Muscle layer of colon (tissue), 2 donors: ENCODE results near the gene PRAMEF11.
"Not testable (repeated sequence)": the region's sequence is repeated elsewhere in the genome, so short reads cannot be mapped to it uniquely, and the experiment has no call there.

Source experiments
- H3K27ac ChIP-seq: one replicate; pipeline ENCODE4 v1.7.0; 2013; ENCODE audit warnings: low read depth, mild to moderate bottlenecking, low read length, moderate library complexity
- H3K27me3 ChIP-seq, 2 donors: one replicate each; pipeline ENCODE4 v1.7.0; 2013; ENCODE audit warnings: low read length in 2 of 2, mild to moderate bottlenecking in 2 of 2; ENCODE audit not compliant: insufficient read depth in 2 of 2, control insufficient read depth in 1 of 2
- H3K36me3 ChIP-seq: one replicate; pipeline ENCODE4 v1.7.0; 2013; ENCODE audit warnings: mild to moderate bottlenecking, low read length; ENCODE audit not compliant: insufficient read depth
- H3K4me1 ChIP-seq: one replicate; pipeline ENCODE4 v1.7.0; 2013; ENCODE audit warnings: mild to moderate bottlenecking, low read length; ENCODE audit not compliant: insufficient read depth
- H3K4me3 ChIP-seq, 2 donors: one replicate each; pipeline ENCODE4 v1.7.0; 2013; ENCODE audit warnings: low read length in 2 of 2, low read depth in 1 of 2, mild to moderate bottlenecking in 1 of 2, moderate library complexity in 1 of 2
- H3K9ac ChIP-seq: one replicate; pipeline ENCODE4 v1.7.0; 2013; ENCODE audit warnings: low read length
- H3K9me3 ChIP-seq: one replicate; pipeline ENCODE4 v1.7.0; 2013; ENCODE audit warnings: mild to moderate bottlenecking, low read length
- donor health status: abdominal sarcoma.
- donor health status: Adenocarcinoma of cecum.

The PRAMEF11 gene

DNA sequence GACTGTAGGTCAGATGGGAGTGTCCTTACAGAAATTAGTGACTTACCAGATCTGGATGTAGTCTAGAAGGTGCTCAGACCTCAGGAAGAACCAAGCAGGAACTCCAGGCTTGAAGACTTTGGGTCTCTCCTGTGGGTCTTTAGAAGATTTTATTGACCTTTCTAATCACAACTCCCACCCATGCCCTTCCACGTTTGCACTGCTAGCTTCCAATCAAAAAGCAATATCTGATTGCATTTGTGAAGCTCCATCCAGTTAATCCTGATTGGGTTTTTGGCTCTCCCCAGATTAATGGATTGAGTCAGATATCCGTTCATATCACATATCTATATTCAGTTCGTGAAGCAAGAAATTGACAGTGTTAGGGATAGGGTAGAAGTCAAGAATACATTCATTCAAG, at the start of gene PRAMEF11:
PRAMEF11 (minus strand) TSS at position 101 of the 400 bp plus-strand sequence. CDS start 2,621 bp downstream, outside the sequence.
- H3K9me3 ChIP-seq, H3K27me3 ChIP-seq, H3K9ac ChIP-seq, H3K4me3 ChIP-seq, H3K27ac ChIP-seq, H3K4me1 ChIP-seq, H3K36me3 ChIP-seq: not testable (repeated sequence)

GRCh38 chr1:12878453-12878852, 47.2 kb upstream of the PRAMEF11 start:
- not testable (repeated sequence) for H3K27ac ChIP-seq, H3K4me3 ChIP-seq, H3K9ac ChIP-seq, H3K27me3 ChIP-seq, H3K4me1 ChIP-seq, H3K9me3 ChIP-seq, H3K36me3 ChIP-seq

GRCh38 chr1:12863131-12863880, 32.1 kb upstream of the PRAMEF11 start:
- H3K36me3 ChIP-seq: not testable (repeated sequence)

DNA sequence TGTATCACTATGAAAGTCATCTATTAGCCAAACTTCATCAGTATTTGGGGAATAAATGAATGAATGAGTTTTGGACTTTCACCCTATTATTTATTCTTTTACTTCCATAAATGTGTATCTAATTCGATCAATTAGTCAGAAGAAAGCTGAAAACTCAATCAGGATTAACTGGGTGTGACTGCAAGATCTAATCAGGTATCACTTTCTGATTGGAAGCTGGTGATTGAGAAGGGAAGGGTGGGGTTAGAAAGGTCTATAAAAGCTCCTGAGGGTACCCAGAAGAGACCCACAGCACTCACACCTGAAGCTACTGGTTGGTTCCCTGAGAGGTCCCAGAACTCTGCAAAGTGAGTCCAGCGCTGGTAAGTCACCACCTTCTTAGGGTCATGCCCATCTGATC, 25.6 kb upstream of the PRAMEF11 start, which contains the start of gene PRAMEF2:
PRAMEF2 (plus strand) TSS at position 301 of the 400 bp plus-strand sequence. CDS start 1,924 bp downstream, outside the sequence.
- not testable (repeated sequence) for H3K4me1 ChIP-seq, H3K27ac ChIP-seq, H3K9me3 ChIP-seq, H3K36me3 ChIP-seq, H3K9ac ChIP-seq, H3K27me3 ChIP-seq, H3K4me3 ChIP-seq

More at GRCh38 chr1:12863131-12863880, 32.1 kb upstream of the PRAMEF11 start:
- not testable (repeated sequence) for H3K9me3 ChIP-seq, H3K9ac ChIP-seq, H3K27me3 ChIP-seq, H3K4me1 ChIP-seq, H3K27ac ChIP-seq, H3K4me3 ChIP-seq

DNA sequence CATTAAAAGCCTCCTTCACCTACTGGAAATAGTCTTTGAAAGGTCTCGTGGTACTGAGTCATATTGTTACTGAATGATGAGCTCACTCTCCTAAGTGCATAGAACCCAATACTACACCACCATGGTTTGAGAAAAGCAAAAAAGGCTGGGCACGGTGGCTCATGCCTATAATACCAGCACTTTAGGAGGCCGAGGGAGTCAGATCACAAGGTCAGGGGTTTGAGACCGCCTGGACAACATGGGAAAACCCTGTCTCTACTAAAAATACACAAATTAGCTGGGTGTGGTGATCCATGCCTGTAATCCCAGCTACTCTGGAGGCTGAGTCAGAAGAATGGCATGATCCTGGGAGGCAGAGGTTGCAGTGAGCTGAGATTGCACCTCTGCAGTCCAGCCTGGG, 20.6 kb upstream of the PRAMEF11 start:
- no peak overlapping the region for H3K9ac ChIP-seq
- no peaks in the 10 kb centered on the region for H3K4me1 ChIP-seq
- H3K27ac ChIP-seq: no peak overlapping the region
- H3K4me3 ChIP-seq: no peak overlapping the region
- H3K36me3 ChIP-seq: no peaks in the 10 kb centered on the region
- H3K27me3 ChIP-seq: no peaks in the 10 kb centered on the region
- no peaks in the 10 kb centered on the region for H3K9me3 ChIP-seq

- H3K27me3 ChIP-seq, H3K4me1 ChIP-seq, H3K36me3 ChIP-seq, H3K9ac ChIP-seq, H3K27ac ChIP-seq, H3K4me3 ChIP-seq, H3K9me3 ChIP-seq: not testable (repeated sequence)
Measured at GRCh38 chr1:12848620-12849019, 17.4 kb upstream of the PRAMEF11 start, which contains the start of gene HNRNPCL1. HNRNPCL1 (minus strand) TSS chr1:12848720; CDS start chr1:12848289, 431 bp downstream.

DNA sequence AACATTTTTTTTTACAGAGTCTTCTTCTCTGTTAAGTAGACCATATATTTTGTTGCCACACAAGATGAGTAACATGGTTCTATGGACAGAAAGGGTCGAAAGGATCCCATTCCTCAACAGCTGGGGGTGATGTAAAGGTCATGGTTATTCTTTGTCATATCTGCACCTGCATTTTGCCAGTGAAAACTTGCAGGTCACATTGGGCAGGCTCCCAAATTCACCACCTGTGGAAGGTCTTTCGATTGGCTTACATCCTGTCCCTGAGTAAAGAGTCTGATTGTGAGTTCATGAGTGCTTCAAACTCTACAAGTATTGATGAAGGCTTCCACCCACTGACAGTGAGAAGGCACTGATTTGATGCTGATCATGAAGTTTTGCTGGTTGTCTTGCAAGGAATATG, 2.0 kb upstream of the PRAMEF11 start:
- H3K4me3 ChIP-seq, H3K27me3 ChIP-seq, H3K9ac ChIP-seq, H3K36me3 ChIP-seq, H3K9me3 ChIP-seq, H3K27ac ChIP-seq, H3K4me1 ChIP-seq: not testable (repeated sequence)

DNA sequence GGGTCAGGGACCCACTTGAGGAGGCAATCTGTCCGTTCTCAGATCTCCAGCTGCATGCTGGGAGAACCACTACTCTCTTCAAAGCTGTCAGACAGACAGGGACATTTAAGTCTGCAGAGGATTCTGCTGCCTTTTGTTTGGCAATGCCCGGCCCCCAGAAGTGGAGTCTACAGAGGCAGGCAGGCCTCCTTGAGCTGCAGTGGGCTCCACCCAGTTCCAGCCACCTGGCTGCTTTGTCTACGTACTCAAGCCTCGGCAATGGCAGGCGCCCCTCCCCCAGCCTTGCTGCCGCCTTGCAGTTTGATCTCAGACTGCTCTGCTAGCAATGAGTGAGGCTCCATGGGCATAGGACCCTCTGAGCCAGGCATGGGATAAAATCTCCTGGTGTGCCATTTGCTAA, 12.1 kb downstream of the PRAMEF11 start:
- H3K4me1 ChIP-seq, H3K4me3 ChIP-seq, H3K27me3 ChIP-seq, H3K9ac ChIP-seq, H3K36me3 ChIP-seq, H3K27ac ChIP-seq, H3K9me3 ChIP-seq: not testable (repeated sequence)

GRCh38 chr1:12811409-12811784, 19.8 kb downstream of the PRAMEF11 start:
- H3K9ac ChIP-seq: no peak overlapping the region

DNA sequence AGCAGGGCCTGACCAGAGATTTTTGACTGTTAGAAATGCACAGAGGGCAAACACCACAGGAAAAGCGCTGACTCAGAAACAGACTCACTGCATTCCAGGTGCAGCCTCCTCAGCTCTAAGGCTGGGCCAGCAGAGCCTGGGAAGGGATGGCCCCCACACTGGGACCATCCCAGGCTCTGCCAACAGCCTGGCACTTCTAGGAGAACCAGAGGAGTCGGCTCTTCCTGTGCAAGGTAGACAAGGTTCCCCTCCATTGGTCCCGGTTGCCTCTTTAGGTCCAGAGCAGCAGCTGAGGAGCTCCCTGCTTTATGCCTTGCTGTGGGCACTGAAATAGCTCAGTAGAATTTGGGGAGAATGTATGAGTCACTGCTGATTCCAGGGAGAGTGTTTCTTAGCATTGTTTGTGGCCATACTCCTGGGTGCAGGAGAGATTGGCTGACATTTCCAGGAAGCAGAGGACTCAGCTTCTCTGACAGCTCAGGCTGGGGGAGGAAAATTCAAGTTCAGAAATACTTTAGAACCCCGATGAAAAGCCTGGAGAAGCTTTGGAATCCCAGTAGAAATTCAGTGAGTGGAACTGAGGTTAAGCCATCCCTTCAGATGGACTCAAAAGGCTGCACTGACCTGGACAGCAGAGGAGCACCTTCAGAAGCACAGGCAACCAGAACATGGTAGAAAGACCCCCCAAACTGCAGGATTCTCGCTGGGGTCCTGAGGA, 20.4 kb downstream of the PRAMEF11 start:
- Histone ChIP-seq H3K9ac (no peak overlapping the region), H3K36me3 (no peaks in the 10 kb centered on the region), H3K4me1 (no peaks in the 10 kb centered on the region), H3K4me3 (no peak overlapping the region), H3K9me3 (no peaks in the 10 kb centered on the region), H3K27ac (no peak overlapping the region), H3K27me3 (no peaks in the 10 kb centered on the region)

More at GRCh38 chr1:12811409-12811784, 19.8 kb downstream of the PRAMEF11 start:
- H3K4me1 ChIP-seq: no peaks in the 10 kb centered on the region
- no peak overlapping the region for H3K4me3 ChIP-seq
- H3K9me3 ChIP-seq: no peaks in the 10 kb centered on the region
- H3K36me3 ChIP-seq: no peaks in the 10 kb centered on the region
- no peak overlapping the region for H3K27ac ChIP-seq
- H3K27me3 ChIP-seq: no peaks in the 10 kb centered on the region

- Histone ChIP-seq H3K9ac (no peak overlapping the region), H3K27me3 (no peaks in the 10 kb centered on the region), H3K4me3 (no peak overlapping the region), H3K36me3 (no peaks in the 10 kb centered on the region), H3K4me1 (no peaks in the 10 kb centered on the region), H3K27ac (no peak overlapping the region), H3K9me3 (no peaks in the 10 kb centered on the region)
Measured at GRCh38 chr1:12809933-12810332, 21.3 kb downstream of the PRAMEF11 start.
